ENCODE data around the gene PDSS1.

DNA sequence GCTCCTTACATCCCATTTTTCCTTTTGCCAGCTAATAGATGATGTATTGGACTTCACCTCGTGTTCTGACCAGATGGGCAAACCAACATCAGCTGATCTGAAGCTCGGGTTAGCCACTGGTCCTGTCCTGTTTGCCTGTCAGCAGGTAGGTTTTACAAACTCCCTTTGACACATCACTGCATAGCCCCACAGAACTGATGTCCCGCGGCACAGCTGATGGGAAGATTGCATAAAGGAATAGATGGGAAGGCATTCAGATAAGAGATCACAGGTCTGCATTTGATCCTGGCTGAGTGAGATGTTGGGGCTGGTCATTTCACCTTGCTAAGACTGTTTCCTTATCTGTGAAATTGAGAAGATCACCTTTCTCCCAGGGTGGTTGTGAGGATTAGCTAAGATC, 37.9 kb downstream of the PDSS1 start:
- TF ChIP-seq, protein P1, sequence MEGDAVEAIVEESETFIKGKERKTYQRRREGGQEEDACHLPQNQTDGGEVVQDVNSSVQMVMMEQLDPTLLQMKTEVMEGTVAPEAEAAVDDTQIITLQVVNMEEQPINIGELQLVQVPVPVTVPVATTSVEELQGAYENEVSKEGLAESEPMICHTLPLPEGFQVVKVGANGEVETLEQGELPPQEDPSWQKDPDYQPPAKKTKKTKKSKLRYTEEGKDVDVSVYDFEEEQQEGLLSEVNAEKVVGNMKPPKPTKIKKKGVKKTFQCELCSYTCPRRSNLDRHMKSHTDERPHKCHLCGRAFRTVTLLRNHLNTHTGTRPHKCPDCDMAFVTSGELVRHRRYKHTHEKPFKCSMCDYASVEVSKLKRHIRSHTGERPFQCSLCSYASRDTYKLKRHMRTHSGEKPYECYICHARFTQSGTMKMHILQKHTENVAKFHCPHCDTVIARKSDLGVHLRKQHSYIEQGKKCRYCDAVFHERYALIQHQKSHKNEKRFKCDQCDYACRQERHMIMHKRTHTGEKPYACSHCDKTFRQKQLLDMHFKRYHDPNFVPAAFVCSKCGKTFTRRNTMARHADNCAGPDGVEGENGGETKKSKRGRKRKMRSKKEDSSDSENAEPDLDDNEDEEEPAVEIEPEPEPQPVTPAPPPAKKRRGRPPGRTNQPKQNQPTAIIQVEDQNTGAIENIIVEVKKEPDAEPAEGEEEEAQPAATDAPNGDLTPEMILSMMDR (IDR thresholded peaks at IDR 0.05): no peak
- TF ChIP-seq FOXM1 (IDR thresholded peaks at IDR 0.05; ENCODE audit: low read depth) (no peak), EP300 (IDR thresholded peaks at IDR 0.05; ENCODE audit: borderline replicate concordance in 1 of 2, low read depth in 1 of 2, low read length in 1 of 2) (no peak), SIN3A (IDR thresholded peaks at IDR 0.05; ENCODE audit: borderline replicate concordance, low read depth, low read length) (no peak), RAD21 (IDR thresholded peaks at IDR 0.05; ENCODE audit: low read length) (no peak), RCOR1 (IDR thresholded peaks at IDR 0.05; ENCODE audit: low read length) (no peak), YY1 (IDR thresholded peaks at IDR 0.05; ENCODE audit: low read depth) (no peak)
- TF ChIP-seq, protein P2, sequence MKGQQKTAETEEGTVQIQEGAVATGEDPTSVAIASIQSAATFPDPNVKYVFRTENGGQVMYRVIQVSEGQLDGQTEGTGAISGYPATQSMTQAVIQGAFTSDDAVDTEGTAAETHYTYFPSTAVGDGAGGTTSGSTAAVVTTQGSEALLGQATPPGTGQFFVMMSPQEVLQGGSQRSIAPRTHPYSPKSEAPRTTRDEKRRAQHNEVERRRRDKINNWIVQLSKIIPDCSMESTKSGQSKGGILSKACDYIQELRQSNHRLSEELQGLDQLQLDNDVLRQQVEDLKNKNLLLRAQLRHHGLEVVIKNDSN (IDR thresholded peaks at IDR 0.05; ENCODE audit: borderline replicate concordance, low read depth): no peak
- TF ChIP-seq, protein P3, sequence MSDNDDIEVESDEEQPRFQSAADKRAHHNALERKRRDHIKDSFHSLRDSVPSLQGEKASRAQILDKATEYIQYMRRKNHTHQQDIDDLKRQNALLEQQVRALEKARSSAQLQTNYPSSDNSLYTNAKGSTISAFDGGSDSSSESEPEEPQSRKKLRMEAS (IDR thresholded peaks at IDR 0.05; ENCODE audit: low read depth): no peak

Measured in SK-N-SH (cell line).